HFFc6 (cell line): ENCODE data around the gene ZNF780B. TPM values are rescaled to one million over a fixed set of nuclear protein-coding genes. Genes with fewer than 3 reads are reported as not detected.

ENCODE experiments used
- DNase-seq: peaks from one replicate; pipeline ENCODE4 v3.0.0-alpha.2; 2018
- H3K27ac Mint-ChIP-seq: 2 replicates; pipeline ENCODE4 v1.8.0; 2020; ENCODE audit warnings: mild to moderate bottlenecking, mixed read lengths
- H3K27me3 Mint-ChIP-seq: 2 replicates; pipeline ENCODE4 v1.8.0; 2021; ENCODE audit warnings: mild to moderate bottlenecking, moderate library complexity, mixed read lengths; ENCODE audit not compliant: insufficient read depth
- H3K36me3 Mint-ChIP-seq: 2 replicates; pipeline ENCODE4 v1.8.0; 2021; ENCODE audit warnings: low read depth, mixed read lengths
- H3K4me1 Mint-ChIP-seq: 2 replicates; pipeline ENCODE4 v1.8.0; 2020; ENCODE audit warnings: low read depth, mixed read lengths
- H3K4me3 Mint-ChIP-seq: 2 replicates; pipeline ENCODE4 v1.8.0; 2020; ENCODE audit warnings: mild to moderate bottlenecking, moderate library complexity, mixed read lengths
- H3K9me3 Mint-ChIP-seq: 2 replicates; pipeline ENCODE4 v1.8.0; 2020; ENCODE audit warnings: mild to moderate bottlenecking, mixed read lengths
- CTCF ChIP-seq: fragments of 200-600 bp; sonication (generic); IDR thresholded peaks from 2 replicates; pipeline ENCODE4 v1.5.0; 2021; ENCODE audit warnings: antibody characterized with exemption, mild to moderate bottlenecking
- total RNA-seq, 6 experiments: library from RNA; stranded (reverse); fragmentation: NEBNext Ultra II Directional; extraction: Animal tissue kit (Norgen Biotek cat#: 25700); gene quantifications; 2 replicates in 1 of 6; 3 replicates in 5 of 6; pipeline ENCODE4 v1.2.3, GENCODE V29; 2021

Gene ZNF780B
- total RNA-seq, 6 experiments from 2014 or later = 7.3 to 9.9 (median 8.8) TPM

GRCh38 chr19:39982883-39983282 is 73.1 kb downstream of the ZNF780B start:
- Mint-ChIP-seq H3K4me3 (no peak overlapping the region), H3K36me3 (peaks cover 91% of the 10 kb centered on the region), H3K27ac (no peak overlapping the region), H3K27me3 (no peaks in the 10 kb centered on the region), H3K4me1 (no peaks in the 10 kb centered on the region), H3K9me3 (peaks cover 43% of the 10 kb centered on the region)
- no peak for DNase-seq
- no peak for TF ChIP-seq CTCF

Other genes starting within 250 kb of the ZNF780B start
- 10 to 100 TPM in 4 of 6 experiments, 1 to 10 TPM in 2; 8.9 to 20.2 (median 12.7) TPM for gene DYRK1B, start 222.1 kb downstream of the ZNF780B start, total RNA-seq
- 100 to 1,000 TPM; 167 to 234 (median 217) TPM for gene FBL, start 209.9 kb downstream of the ZNF780B start, total RNA-seq
- under 1 TPM; 0.02 to 0.83 (median 0.18) TPM for gene FCGBP, start 121.6 kb downstream of the ZNF780B start, total RNA-seq
- gene PSMC4, start 85.1 kb downstream of the ZNF780B start, total RNA-seq = 100 to 1,000 TPM; 124 to 144 (median 133) TPM
- gene ZNF546, start 59.2 kb downstream of the ZNF780B start, total RNA-seq = 1 to 10 TPM; 1.8 to 2.7 (median 2.2) TPM
- 10 to 100 TPM; 10.1 to 13.2 (median 11.3) TPM for gene ZNF780A, start 34.7 kb upstream of the ZNF780B start, total RNA-seq
- 10 to 100 TPM; 10.7 to 14.9 (median 11.3) TPM for gene MAP3K10, start 135.2 kb upstream of the ZNF780B start, total RNA-seq
- gene TTC9B, start 162.2 kb upstream of the ZNF780B start, total RNA-seq = not detected
- under 1 TPM in 3 of 6 experiments, not detected in 3; 0.22 to 0.33 (median 0.31) TPM for gene CCNP, start 170.5 kb upstream of the ZNF780B start, total RNA-seq
- gene AKT2, start 229.1 kb upstream of the ZNF780B start, total RNA-seq = 100 to 1,000 TPM; 128 to 133 (median 130) TPM